T-helper 2 cell treated with Interferon-gamma antibody and Interleukin-4, amounts not matched to agents 100 ng/mL and 5 ng/mL, for 36 hours (primary cell): ENCODE measurements around the gene RTF1. TPM values are rescaled to one million over a fixed set of nuclear protein-coding genes. Genes with fewer than 3 reads are reported as not detected.

Experiments used
- intact Hi-C: fragments of 100-400 bp; cut with micrococcal nuclease; formaldehyde crosslinking; loops from one replicate; pipeline ENCODE4 v1.15.1; 2023
- total RNA-seq: library from RNA; stranded (reverse); gene quantifications from 2 replicates; pipeline ENCODE4 v1.2.3, GENCODE V29; 2022

RTF1 gene
- total RNA-seq, 1 donor from 2014 or later = 37.2 TPM

DNA sequence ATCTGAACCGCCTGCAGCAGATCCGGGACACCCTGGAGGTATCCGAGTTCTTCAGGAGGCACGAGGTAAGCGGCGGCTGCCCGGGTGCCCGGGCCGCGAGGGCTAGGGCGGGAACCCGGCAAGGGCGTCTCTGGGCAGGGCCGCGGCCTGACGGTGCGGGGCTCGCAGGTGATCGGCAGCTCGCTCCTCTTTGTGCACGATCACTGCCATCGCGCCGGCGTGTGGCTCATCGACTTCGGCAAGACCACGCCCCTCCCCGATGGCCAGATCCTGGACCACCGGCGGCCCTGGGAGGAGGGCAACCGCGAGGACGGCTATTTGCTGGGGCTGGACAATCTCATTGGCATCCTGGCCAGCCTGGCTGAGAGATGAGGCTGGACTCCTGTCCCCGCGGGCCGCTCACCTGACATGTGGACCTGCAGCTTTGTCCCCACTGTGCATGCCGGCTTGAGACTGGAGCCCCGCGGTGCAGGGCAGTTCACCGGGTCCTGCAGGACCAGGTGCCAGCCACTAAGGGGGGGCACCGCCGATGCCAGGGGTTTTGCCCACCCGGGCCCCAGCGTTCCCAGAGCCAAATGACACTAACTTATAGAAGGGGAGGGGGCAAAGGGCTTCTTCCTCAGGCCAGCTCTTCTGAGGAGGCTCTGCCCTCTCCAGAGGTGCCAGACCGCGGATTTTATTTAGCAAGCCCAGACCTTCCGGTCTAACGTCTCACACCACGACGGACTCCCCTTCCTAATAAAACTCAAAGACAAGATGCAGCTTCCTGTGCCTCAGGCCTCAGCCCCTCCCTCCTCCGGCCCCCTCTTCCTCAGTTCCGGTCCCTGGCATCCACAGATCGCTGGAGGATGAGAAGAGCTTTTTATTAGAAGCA is 86.1 kb downstream of the RTF1 start:
- intact Hi-C loops = no loop called here

DNA sequence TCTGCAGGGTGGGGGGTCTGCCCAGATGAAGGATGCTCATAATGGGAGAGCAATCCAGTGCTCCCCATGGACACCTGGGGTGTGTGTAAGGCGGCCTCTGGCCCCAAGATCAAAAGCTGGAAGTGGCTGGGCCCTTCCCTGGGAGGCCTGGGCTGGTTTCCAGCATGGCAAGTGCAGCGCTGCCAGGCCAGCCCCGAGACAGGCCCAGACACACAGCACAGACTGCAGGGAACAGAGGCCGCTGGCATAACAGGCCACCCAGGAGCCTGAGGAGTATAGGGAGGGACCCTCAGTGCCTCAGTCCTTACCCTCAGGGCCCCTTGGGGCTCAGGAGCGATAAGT is 86.7 kb downstream of the RTF1 start:
- intact Hi-C loops = no loop called here

DNA sequence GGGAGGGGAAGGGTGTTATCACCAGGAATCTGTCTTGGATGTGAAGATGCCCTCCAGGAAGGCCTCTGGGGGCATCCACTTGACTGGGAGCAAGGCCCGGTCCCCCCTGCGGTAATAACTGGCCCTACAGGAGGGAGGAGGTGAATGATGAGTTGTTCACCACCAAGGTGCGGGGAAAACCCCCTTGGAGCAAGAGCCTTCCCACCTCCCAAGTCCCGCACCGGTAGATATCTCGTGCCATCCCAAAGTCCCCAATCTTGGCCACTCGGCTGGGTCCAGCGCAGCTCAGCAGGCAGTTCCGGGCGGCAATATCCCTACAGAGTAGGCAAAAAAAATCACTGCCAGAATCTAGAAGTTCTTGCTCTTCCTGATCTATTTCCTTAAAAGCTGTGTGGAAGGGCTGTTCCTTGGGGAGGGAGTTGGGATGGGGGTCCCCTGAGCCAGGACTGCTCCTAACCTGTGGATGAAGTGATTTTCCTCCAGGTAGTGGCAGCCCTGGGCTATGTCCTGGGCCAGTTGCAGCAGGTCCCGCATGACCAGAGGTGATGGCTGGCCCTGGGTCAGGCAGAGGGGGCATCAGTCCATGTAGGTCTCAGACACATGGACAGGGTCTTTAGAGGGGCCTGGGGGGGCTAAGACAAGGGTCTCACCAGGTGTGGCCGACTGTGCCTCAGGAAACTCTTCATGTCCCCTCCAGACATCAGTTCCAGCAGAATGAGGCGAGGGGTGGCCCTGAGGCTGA is 88.0 kb downstream of the RTF1 start:
- intact Hi-C loops = no loop called here

DNA sequence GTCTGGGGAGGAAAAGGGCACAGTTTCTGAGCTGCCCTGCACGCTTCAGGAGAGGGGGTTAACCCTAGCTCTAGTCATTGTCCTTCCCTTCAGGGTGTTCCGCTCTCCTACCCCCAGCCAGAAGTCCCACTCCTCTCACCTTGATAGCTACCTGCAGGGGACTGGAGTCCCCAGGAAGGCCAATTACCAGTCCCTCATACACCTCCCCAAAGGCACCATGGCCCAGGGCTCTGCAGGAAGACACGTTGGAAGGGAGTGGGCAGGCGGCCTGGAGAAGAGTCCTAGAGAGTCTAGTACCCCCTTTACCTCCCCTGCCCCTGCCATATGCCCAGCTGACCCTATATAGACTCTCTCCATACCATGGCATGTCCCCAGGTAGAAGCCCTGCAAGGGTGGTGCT is 88.9 kb downstream of the RTF1 start:
- intact Hi-C loops = no loop called here

DNA sequence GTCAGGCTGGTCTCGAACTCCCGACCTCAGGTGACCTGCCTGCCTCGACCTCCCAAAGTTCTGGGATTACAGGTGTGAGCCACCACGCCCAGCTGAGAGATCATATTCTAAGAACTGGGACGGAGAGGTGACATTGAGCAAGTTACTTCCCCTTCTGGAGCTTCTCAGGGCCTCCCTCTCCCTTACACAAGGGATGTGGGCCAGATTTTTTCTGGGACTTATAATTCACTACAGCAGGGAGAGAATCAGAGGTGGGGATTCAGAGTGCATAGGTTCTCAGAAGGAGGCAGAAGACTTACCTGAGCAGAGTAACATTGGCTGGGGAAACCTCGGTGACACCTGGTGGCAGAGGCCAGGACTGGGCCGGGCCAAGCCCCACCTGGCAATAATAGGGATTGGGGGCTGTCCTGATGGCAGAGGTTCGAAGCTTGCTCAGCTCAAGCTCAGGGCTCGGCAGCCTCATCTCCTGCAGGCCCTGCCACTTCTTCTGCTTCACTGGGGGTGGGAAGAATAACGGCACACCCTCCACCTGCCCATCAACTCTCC is 90.0 kb downstream of the RTF1 start:
- intact Hi-C loops = no loop called here

GRCh38 chr15:41507820-41508290 is 91.0 kb downstream of the RTF1 start:
- intact Hi-C loops = no loop called here

GRCh38 chr15:41510728-41511127 is 93.8 kb downstream of the RTF1 start:
- intact Hi-C loops = no loop called here

DNA sequence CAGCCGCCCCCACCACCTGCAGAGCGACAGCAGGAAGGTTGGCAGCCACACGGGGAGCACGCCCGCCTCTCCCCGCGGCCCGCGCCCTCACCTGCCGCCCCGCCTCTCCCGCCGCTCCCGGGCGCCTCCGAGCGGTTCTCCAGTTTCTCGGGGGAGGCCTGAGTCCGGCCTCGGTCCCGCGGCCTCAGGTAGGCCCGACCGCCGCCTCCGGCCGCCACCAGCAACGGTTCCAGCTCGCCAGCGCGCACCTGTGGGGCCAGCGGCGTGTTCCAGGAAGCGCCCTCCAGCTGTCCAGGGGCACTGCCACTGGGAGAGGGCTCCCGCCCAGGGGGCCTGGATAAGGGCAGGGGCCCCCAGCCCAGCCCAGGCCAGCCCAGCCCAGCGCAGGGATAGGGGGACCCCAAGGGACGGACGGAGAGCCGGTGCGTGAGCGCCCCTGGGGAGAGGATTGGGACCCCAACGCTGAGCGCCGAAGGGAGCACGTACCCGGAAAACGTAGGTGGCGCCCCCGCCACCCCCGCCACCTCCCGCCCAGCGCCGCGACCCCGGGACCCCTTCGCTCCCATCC is 94.5 kb downstream of the RTF1 start:
- intact Hi-C loops = no loop called here

DNA sequence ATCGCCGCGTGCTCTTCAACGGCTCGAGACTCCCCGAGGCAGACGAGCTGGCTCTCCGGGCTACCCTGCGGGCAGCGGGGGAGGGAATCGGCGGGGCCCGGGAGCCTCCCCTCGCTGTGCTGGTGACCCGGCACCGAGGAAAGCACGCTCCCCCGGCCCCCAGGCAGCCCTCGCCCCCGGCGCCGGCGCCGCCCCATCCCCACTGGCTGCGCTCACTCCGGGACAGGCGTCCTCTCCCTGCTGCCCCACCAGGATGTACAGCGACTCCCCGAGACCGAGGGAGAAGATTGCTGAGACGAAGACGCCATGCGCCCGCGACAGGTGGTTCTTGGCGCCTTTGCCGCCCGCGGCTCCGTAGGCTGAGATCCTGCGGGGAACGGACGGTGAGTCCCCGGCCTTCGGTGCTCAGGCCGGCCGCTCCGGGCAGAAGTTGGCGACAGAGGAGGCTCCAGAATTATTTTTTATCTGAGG is 95.0 kb downstream of the RTF1 start:
- intact Hi-C loops = no loop called here

DNA sequence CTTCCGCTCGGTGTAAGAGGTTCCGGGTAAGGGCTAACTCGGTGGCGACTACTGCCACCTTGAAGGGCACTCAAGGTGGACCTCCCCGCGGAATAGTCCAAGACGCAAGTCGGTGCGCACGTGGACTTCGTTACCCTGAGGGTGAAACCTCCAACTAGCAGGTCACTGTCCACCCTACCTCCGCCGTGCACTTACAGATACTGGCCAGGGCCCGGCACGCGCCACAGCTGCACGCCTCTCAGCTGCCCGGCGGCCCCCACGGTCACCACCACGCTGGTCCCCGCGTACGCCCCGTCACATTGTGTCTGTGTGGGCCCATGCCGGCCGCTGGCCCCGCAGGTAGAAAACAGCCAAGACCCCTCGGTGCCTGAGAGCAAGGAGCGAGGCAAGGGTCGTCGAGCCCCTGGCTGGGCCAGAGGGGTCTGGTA is 95.6 kb downstream of the RTF1 start:
- intact Hi-C loops = no loop called here

GRCh38 chr15:41512940-41513505 is 96.1 kb downstream of the RTF1 start:
- intact Hi-C loops = no loop called here

- intact Hi-C loops = no loop called here
Measured at GRCh38 chr15:41513506-41514227, 96.8 kb downstream of the RTF1 start, which contains the start of gene LTK. Gene LTK (minus strand): TSS chr15:41513827. CDS start chr15:41513709, 118 bp downstream.

GRCh38 chr15:41517895-41518449 is 101.1 kb downstream of the RTF1 start:
- intact Hi-C loops = no loop called here

- intact Hi-C loops = no loop called here
Measured at GRCh38 chr15:41520636-41521035, 103.7 kb downstream of the RTF1 start.

- intact Hi-C loops = no loop called here
Measured at GRCh38 chr15:41521614-41522013, 104.7 kb downstream of the RTF1 start.

- intact Hi-C loops = no loop called here
Measured at GRCh38 chr15:41523097-41523496, 106.2 kb downstream of the RTF1 start.

GRCh38 chr15:41530363-41530956 is 113.6 kb downstream of the RTF1 start:
- intact Hi-C loops = no loop called here
